SK-N-SH treated with all-trans-retinoic acid at 6 μM for 48 hours (cell line): ENCODE measurements around the gene ZNF225.

Experiments
- ATAC-seq: fragments of 200-7000 bp; cut with Tn5 transposase; 3 replicates; pipeline ENCODE4 v1.9.1; 2020; ENCODE audit warnings: mild to moderate bottlenecking, moderate library complexity
- ARNTL ChIP-seq: fragments of 450-650 bp; formaldehyde crosslinking; IDR thresholded peaks from 2 replicates; pipeline ENCODE4 v1.5.0; 2020; ENCODE audit warnings: low read depth, mild to moderate bottlenecking, moderate library complexity, borderline replicate concordance
- BACH2 ChIP-seq: fragments of 250-450 bp; sonication (Bioruptor Pico); IDR thresholded peaks from 2 replicates; pipeline ENCODE4 v1.9.0; 2021; ENCODE audit warnings: mild to moderate bottlenecking, borderline replicate concordance
- CSDC2 ChIP-seq: fragments of 250-450 bp; sonication (Bioruptor Pico); IDR thresholded peaks from 2 replicates; pipeline ENCODE4 v1.5.0; 2020; ENCODE audit warnings: mild to moderate bottlenecking, moderate library complexity
- ESRRG ChIP-seq: fragments of 250-450 bp; sonication (Bioruptor Pico); IDR thresholded peaks from 2 replicates; pipeline ENCODE4 v1.6.1; 2021; ENCODE audit warnings: mild to moderate bottlenecking
- GLIS3 ChIP-seq: fragments of 250-450 bp; sonication (Bioruptor Pico); IDR thresholded peaks from 2 replicates; pipeline ENCODE4 v1.5.0; 2020; ENCODE audit warnings: mild to moderate bottlenecking, moderate library complexity
- ISL1 ChIP-seq: fragments of 250-450 bp; sonication (Bioruptor Pico); IDR thresholded peaks from 2 replicates; pipeline ENCODE4 v2.1.2; 2022; ENCODE audit warnings: mild to moderate bottlenecking, moderate library complexity
- OSR1 ChIP-seq: fragments of 250-450 bp; sonication (Bioruptor Pico); IDR thresholded peaks from 2 replicates; pipeline ENCODE4 v1.8.0; 2022; ENCODE audit warnings: moderate library complexity, mild to moderate bottlenecking, inconsistent platforms
- PPARA ChIP-seq: fragments of 250-450 bp; sonication (Bioruptor Pico); IDR thresholded peaks from 2 replicates; pipeline ENCODE4 v1.5.0; 2020; ENCODE audit warnings: mild to moderate bottlenecking, borderline replicate concordance
- RARB ChIP-seq: fragments of 250-450 bp; sonication (Bioruptor Pico); IDR thresholded peaks from 2 replicates; pipeline ENCODE4 v1.8.0; 2021; ENCODE audit warnings: mild to moderate bottlenecking, moderate library complexity
- SNAI2 ChIP-seq: fragments of 250-450 bp; sonication (Bioruptor Pico); IDR thresholded peaks from 2 replicates; pipeline ENCODE4 v1.5.0; 2020; ENCODE audit warnings: mild to moderate bottlenecking, moderate library complexity
- TCF4 ChIP-seq: fragments of 250-450 bp; sonication (Bioruptor Pico); IDR thresholded peaks from 2 replicates; pipeline ENCODE4 v1.8.0; 2021; ENCODE audit warnings: mild to moderate bottlenecking, moderate library complexity, borderline replicate concordance
- TOX ChIP-seq: fragments of 250-450 bp; sonication (Bioruptor Pico); IDR thresholded peaks from 2 replicates; pipeline ENCODE4 v1.8.0; 2021; ENCODE audit warnings: mild to moderate bottlenecking, moderate library complexity, borderline replicate concordance
- TSHZ2 ChIP-seq: fragments of 250-450 bp; sonication (Bioruptor Pico); IDR thresholded peaks from 2 replicates; pipeline ENCODE4 v1.5.0; 2020; ENCODE audit warnings: mild to moderate bottlenecking, moderate library complexity
- ZFP3 ChIP-seq: fragments of 250-450 bp; sonication (Bioruptor Pico); IDR thresholded peaks from 2 replicates; pipeline ENCODE4 v1.5.0; 2020; ENCODE audit warnings: mild to moderate bottlenecking, moderate library complexity
- ZFP30 ChIP-seq: fragments of 450-650 bp; formaldehyde crosslinking; IDR thresholded peaks from 2 replicates; pipeline ENCODE4 v1.5.0; 2022; ENCODE audit warnings: mild to moderate bottlenecking, moderate library complexity
- ZNF565 ChIP-seq: fragments of 450-650 bp; formaldehyde crosslinking; conservative IDR thresholded peaks from 2 replicates; pipeline ENCODE4 v1.5.0; 2020; ENCODE audit warnings: low read depth, mild to moderate bottlenecking, moderate library complexity
- ZNF70 ChIP-seq: fragments of 450-650 bp; formaldehyde crosslinking; IDR thresholded peaks from 2 replicates; pipeline ENCODE4 v1.5.0; 2020; ENCODE audit warnings: mild to moderate bottlenecking, moderate library complexity
- ZNF8 ChIP-seq: fragments of 450-650 bp; formaldehyde crosslinking; IDR thresholded peaks from 2 replicates; pipeline ENCODE4 v1.5.0; 2020; ENCODE audit warnings: mild to moderate bottlenecking, moderate library complexity
- TF ChIP-seq, protein P1 (sequence below): fragments of 250-450 bp; sonication (Bioruptor Pico); IDR thresholded peaks from 2 replicates; pipeline ENCODE4 v1.8.0; 2020; ENCODE audit warnings: mild to moderate bottlenecking, moderate library complexity, borderline replicate concordance
- TF ChIP-seq, protein P2 (sequence below): fragments of 250-450 bp; sonication (Bioruptor Pico); IDR thresholded peaks from 2 replicates; pipeline ENCODE4 v1.8.0; 2021; ENCODE audit warnings: low read depth, mild to moderate bottlenecking, moderate library complexity, borderline replicate concordance
- TF ChIP-seq, protein P3 (sequence below): fragments of 250-450 bp; sonication (Bioruptor Pico); IDR thresholded peaks from 2 replicates; pipeline ENCODE4 v1.5.1; 2021; ENCODE audit warnings: mild to moderate bottlenecking, moderate library complexity

The ZNF225 gene

GRCh38 chr19:44156475-44156874 lies 43.3 kb downstream of the ZNF225 start:
- TF ChIP-seq BACH2 (CRISPR knock-in tag) (no peak), TCF4 (CRISPR knock-in tag) (no peak), ZFP3 (CRISPR knock-in tag) (no peak), ZNF565 (CRISPR knock-in tag) (no peak), TOX (CRISPR knock-in tag) (no peak), RARB (no peak), ZNF8 (CRISPR knock-in tag) (no peak), OSR1 (CRISPR knock-in tag) (no peak), CSDC2 (CRISPR knock-in tag) (no peak), ARNTL (CRISPR knock-in tag) (no peak), ESRRG (no peak), ISL1 (no peak), TSHZ2 (CRISPR knock-in tag) (no peak), SNAI2 (CRISPR knock-in tag) (no peak)
- TF ChIP-seq, protein P1, sequence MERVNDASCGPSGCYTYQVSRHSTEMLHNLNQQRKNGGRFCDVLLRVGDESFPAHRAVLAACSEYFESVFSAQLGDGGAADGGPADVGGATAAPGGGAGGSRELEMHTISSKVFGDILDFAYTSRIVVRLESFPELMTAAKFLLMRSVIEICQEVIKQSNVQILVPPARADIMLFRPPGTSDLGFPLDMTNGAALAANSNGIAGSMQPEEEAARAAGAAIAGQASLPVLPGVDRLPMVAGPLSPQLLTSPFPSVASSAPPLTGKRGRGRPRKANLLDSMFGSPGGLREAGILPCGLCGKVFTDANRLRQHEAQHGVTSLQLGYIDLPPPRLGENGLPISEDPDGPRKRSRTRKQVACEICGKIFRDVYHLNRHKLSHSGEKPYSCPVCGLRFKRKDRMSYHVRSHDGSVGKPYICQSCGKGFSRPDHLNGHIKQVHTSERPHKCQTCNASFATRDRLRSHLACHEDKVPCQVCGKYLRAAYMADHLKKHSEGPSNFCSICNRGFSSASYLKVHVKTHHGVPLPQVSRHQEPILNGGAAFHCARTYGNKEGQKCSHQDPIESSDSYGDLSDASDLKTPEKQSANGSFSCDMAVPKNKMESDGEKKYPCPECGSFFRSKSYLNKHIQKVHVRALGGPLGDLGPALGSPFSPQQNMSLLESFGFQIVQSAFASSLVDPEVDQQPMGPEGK (CRISPR knock-in tag): no peak
- TF ChIP-seq, protein P2, sequence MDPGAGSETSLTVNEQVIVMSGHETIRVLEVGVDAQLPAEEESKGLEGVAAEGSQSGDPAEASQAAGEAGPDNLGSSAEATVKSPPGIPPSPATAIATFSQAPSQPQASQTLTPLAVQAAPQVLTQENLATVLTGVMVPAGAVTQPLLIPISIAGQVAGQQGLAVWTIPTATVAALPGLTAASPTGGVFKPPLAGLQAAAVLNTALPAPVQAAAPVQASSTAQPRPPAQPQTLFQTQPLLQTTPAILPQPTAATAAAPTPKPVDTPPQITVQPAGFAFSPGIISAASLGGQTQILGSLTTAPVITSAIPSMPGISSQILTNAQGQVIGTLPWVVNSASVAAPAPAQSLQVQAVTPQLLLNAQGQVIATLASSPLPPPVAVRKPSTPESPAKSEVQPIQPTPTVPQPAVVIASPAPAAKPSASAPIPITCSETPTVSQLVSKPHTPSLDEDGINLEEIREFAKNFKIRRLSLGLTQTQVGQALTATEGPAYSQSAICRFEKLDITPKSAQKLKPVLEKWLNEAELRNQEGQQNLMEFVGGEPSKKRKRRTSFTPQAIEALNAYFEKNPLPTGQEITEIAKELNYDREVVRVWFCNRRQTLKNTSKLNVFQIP: no peak
- TF ChIP-seq, protein P3, sequence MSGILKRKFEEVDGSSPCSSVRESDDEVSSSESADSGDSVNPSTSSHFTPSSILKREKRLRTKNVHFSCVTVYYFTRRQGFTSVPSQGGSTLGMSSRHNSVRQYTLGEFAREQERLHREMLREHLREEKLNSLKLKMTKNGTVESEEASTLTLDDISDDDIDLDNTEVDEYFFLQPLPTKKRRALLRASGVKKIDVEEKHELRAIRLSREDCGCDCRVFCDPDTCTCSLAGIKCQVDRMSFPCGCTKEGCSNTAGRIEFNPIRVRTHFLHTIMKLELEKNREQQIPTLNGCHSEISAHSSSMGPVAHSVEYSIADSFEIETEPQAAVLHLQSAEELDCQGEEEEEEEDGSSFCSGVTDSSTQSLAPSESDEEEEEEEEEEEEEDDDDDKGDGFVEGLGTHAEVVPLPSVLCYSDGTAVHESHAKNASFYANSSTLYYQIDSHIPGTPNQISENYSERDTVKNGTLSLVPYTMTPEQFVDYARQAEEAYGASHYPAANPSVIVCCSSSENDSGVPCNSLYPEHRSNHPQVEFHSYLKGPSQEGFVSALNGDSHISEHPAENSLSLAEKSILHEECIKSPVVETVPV (CRISPR knock-in tag): no peak
- no peak for ATAC-seq

DNA sequence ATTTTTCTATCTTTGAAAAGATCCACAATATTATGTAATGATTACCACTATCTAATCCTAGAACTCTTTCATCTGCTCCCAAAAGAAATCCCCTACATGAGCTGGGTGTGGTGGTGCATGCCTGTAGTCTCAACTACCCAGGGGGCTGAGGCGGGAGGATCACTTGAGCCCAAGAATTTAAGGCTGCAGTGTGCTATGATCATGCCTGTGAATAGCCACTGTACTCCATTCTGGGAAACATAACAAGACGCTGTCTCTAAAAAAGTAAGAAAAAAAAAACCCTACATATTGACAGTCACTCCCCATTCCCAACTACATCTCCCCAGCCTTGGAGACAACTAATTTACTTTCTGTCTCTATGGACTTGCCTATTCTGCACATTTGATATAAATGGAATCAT lies 50.6 kb downstream of the ZNF225 start:
- ATAC-seq: no peak
- TF ChIP-seq SNAI2 (CRISPR knock-in tag): no peak
- TF ChIP-seq ARNTL (CRISPR knock-in tag): no peak

DNA sequence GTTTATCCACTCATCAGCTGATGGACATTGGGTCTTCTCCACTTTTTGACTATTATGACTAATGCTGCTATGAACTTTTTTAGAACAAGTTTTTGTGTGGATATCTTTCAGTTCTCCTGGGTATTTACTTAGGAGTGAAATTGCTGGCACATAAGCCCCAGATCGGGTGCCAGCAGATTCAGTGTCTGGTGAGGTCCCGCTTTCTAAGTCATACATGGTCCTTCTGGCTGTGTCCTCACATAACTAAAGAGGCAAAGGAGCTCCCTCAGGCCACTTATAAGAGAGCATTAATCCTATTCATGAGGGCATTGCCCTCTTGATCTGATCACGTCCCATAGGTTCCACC lies 51.1 kb downstream of the ZNF225 start:
- TF ChIP-seq ZNF565 (CRISPR knock-in tag) (no peak), CSDC2 (CRISPR knock-in tag) (no peak), ZFP3 (CRISPR knock-in tag) (no peak), BACH2 (CRISPR knock-in tag) (no peak), ZFP30 (CRISPR knock-in tag) (no peak), PPARA (CRISPR knock-in tag) (no peak), GLIS3 (CRISPR knock-in tag) (no peak), OSR1 (CRISPR knock-in tag) (no peak), TOX (CRISPR knock-in tag) (no peak), SNAI2 (CRISPR knock-in tag) (no peak), ZNF8 (CRISPR knock-in tag) (no peak), ZNF70 (CRISPR knock-in tag) (no peak)
- TF ChIP-seq, protein P1 (CRISPR knock-in tag): no peak
- TF ChIP-seq, protein P3 (CRISPR knock-in tag): no peak
- TF ChIP-seq, protein P2: no peak
- no peak; the same call in 2 of the 3 replicates for ATAC-seq
